GM21360 (cell line): ENCODE results near the gene AGK.

Source experiments
- ATAC-seq: cut with Tn5 transposase; IDR thresholded peaks from one replicate; pipeline ENCODE4 v1.9.1; 2021; ENCODE audit warnings: mild to moderate bottlenecking, moderate library complexity; ENCODE audit not compliant: unreplicated experiment

AGK gene

DNA sequence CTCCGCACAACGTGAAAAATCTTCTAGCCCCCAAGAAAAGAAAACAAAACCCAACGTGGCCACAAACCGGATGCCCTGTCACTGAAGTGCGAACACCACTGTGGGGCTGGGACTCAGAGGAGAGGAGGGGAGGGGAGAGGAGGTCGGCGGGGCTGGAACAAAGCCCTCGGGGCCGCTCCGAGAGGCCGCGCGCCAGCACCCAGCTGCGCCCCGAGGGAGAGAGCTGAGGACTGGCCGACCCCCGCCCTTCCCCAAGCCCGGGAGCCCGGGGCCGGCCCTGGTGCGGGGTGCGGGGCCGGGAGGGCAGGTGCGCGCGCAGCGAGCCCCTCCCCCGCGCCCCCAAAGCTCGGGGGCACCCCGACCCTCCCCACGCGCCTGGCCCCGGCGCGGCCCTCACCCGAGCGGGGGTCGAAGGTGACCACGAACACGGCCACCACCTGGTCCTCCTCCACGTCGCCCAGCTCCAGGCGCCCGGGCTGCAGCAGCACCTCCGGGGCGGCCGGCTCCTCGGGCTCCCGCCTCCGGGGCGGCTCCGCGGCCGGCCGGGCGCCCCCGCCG lies 150.4 kb downstream of the AGK start:
- peak; percentile 81 for ATAC-seq

GRCh38 chr7:141702047-141702567 lies 150.9 kb downstream of the AGK start, which contains the start of gene DENND11:
Gene DENND11, minus strand, starts transcription at chr7:141702166. Its CDS starts 13 bp downstream, at chr7:141702153.
- peak; percentile 74 for ATAC-seq

DNA sequence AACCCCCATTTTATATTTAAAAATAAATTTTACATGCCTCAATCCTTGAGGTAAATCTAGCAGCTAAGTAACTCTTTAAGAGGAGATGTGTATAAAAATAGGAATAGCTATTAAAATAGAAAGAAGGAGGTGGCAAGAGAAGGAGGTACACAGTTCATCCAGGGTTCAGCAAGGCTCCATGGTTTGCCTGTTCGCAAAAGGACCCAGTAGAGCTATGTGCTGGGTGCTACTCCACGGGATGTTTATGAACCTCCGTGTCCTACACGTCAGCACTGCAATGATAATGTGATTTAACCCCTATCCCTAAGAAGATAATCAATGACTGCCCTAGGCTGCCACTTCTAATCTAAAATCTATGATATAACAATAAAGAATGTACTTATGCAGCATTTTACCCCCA lies 151.7 kb downstream of the AGK start:
- no peak for ATAC-seq

- no peak for ATAC-seq
These were observed 152.9 kb downstream of the AGK start for GRCh38 chr7:141704112-141704511.

- ATAC-seq, result no peak
These were observed 153.5 kb downstream of the AGK start for GRCh38 chr7:141704741-141705140.
